H1 (cell line): Measurements from ENCODE around the gene BSCL2. TPM values are rescaled to one million over a fixed set of nuclear protein-coding genes. Genes with fewer than 3 reads are reported as not detected.

Source experiments
- CTCF ChIA-PET: fragments of 300-600 bp; sonication (Branson Sonifier 250); formaldehyde crosslinking; loops from one replicate; lab custom pipeline; 2021; ENCODE audit not compliant: partially characterized antibody; lab: Charles Lee
- POLR2A ChIA-PET: fragments of 300-600 bp; sonication (Branson Sonifier 250); formaldehyde crosslinking; loops from one replicate; lab custom pipeline; 2021; ENCODE audit warnings: inconsistent platforms; ENCODE audit not compliant: partially characterized antibody; lab: Charles Lee
- DNase-seq, 2 experiments: peaks; one replicate each; pipeline versions ENCODE4 v3.0.0 to v3.0.0-alpha.2; 2010 to 2022; ENCODE audit warnings: low spot score in 2 of 2, low read depth in 1 of 2, mixed read lengths in 1 of 2
- FAIRE-seq: peaks from 2 replicates; lab custom pipeline; 2011; peaks lifted over from hg19 to GRCh38; lab: Jason Lieb, UNC
- H2AFZ ChIP-seq: 2 replicates; pipeline ENCODE4 v1.8.1; 2012; ENCODE audit warnings: low read length, inconsistent platforms
- H2AK5ac ChIP-seq: 2 replicates; pipeline ENCODE4 v1.6.1; 2013; ENCODE audit warnings: low read depth, low read length
- H2BK120ac ChIP-seq: replicated peaks from 2 replicates; pipeline ENCODE3; 2013; ENCODE audit warnings: low read depth, low read length, inconsistent platforms
- H2BK12ac ChIP-seq: 2 replicates; pipeline ENCODE4 v1.6.1; 2013; ENCODE audit warnings: low read depth, low read length
- H2BK15ac ChIP-seq: 2 replicates; pipeline ENCODE4 v1.6.1; 2013; ENCODE audit warnings: low read length
- H2BK20ac ChIP-seq: 2 replicates; pipeline ENCODE4 v1.6.1; 2013; ENCODE audit warnings: low read length
- H2BK5ac ChIP-seq: 2 replicates; pipeline ENCODE4 v1.6.1; 2013; ENCODE audit warnings: low read depth, low read length
- H3K14ac ChIP-seq: 2 replicates; pipeline ENCODE4 v1.6.1; 2013; ENCODE audit warnings: inconsistent platforms; ENCODE audit not compliant: insufficient read length
- H3K18ac ChIP-seq: 2 replicates; pipeline ENCODE4 v1.6.1; 2013; ENCODE audit warnings: low read length; ENCODE audit errors: extremely low read depth
- H3K23ac ChIP-seq: 2 replicates; pipeline ENCODE4 v1.6.1; 2013; ENCODE audit warnings: inconsistent platforms; ENCODE audit not compliant: insufficient read length
- H3K23me2 ChIP-seq: 2 replicates; pipeline ENCODE4 v1.6.1; 2013; ENCODE audit warnings: low read depth, low read length
- H3K27ac ChIP-seq: 2 replicates; pipeline ENCODE4 v1.6.1; 2011; ENCODE audit warnings: low read depth, low read length, inconsistent platforms
- H3K27me3 ChIP-seq, 4 experiments: replicated peaks in 1 of 4; 1 replicate in 1 of 4; 2 replicates in 3 of 4; pipeline versions ENCODE4 v1.6.1 to v1.8.1; 2011 to 2013; ENCODE audit warnings: low read length in 3 of 4, mild to moderate bottlenecking in 3 of 4, inconsistent platforms in 2 of 4, mixed read lengths in 2 of 4, moderate library complexity in 1 of 4; ENCODE audit not compliant: control insufficient read depth in 3 of 4, insufficient read depth in 3 of 4; ENCODE audit errors: extremely low read depth in 1 of 4
- H3K36me3 ChIP-seq, 4 experiments: 2 replicates each; pipeline versions ENCODE4 v1.6.1 to v1.8.1; 2011 to 2013; ENCODE audit warnings: mild to moderate bottlenecking in 4 of 4, low read length in 3 of 4, moderate library complexity in 2 of 4, control low read depth in 1 of 4, inconsistent platforms in 1 of 4; ENCODE audit not compliant: insufficient read depth in 4 of 4, control insufficient read depth in 2 of 4
- H3K4ac ChIP-seq: replicated peaks from 2 replicates; pipeline ENCODE3; 2013; ENCODE audit warnings: low read length, low read depth, mixed read lengths, inconsistent platforms; ENCODE audit not compliant: insufficient read length
- H3K4me1 ChIP-seq, 4 experiments: replicated peaks in 1 of 4; 1 replicate in 1 of 4; 2 replicates in 3 of 4; pipeline versions ENCODE4 v1.6.1 to v1.8.1; 2011 to 2013; ENCODE audit warnings: low read length in 3 of 4, inconsistent platforms in 2 of 4, mixed read lengths in 1 of 4; ENCODE audit not compliant: insufficient read depth in 4 of 4, control insufficient read depth in 3 of 4
- H3K4me2 ChIP-seq, 2 experiments: 2 replicates each; pipeline versions ENCODE4 v1.6.1 to v1.8.1; 2011 to 2013; ENCODE audit warnings: low read depth in 2 of 2, low read length in 2 of 2, control low read depth in 1 of 2, inconsistent platforms in 1 of 2, mild to moderate bottlenecking in 1 of 2; ENCODE audit not compliant: insufficient read depth in 1 of 2
- H3K4me3 ChIP-seq, 4 experiments: fragments of 200-600, 300-600 bp in 1 of 4; sonication (generic), shearing (Covaris generic), sonication (Bioruptor Twin) in 1 of 4; 2 replicates each; pipeline versions ENCODE4 v1.5.1 to v1.8.1; 2011 to 2016; ENCODE audit warnings: low read length in 4 of 4, low read depth in 3 of 4, control low read depth in 2 of 4, inconsistent platforms in 2 of 4, mild to moderate bottlenecking in 2 of 4, mixed read lengths in 1 of 4, moderate library complexity in 1 of 4; ENCODE audit not compliant: insufficient read depth in 2 of 4; ENCODE audit errors: extremely low read depth in 1 of 4
- H3K56ac ChIP-seq: replicated peaks from 2 replicates; pipeline ENCODE3; 2013; ENCODE audit warnings: low read depth, mild to moderate bottlenecking, mixed read lengths, low read length, inconsistent platforms; ENCODE audit not compliant: insufficient read length
- H3K79me1 ChIP-seq: 2 replicates; pipeline ENCODE4 v1.6.1; 2013; ENCODE audit warnings: low read depth, low read length, control low read depth
- H3K79me2 ChIP-seq, 2 experiments: 2 replicates each; pipeline versions ENCODE4 v1.6.1 to v1.8.1; 2012 to 2013; ENCODE audit warnings: low read length in 2 of 2, mild to moderate bottlenecking in 2 of 2, inconsistent platforms in 1 of 2; ENCODE audit not compliant: insufficient read depth in 2 of 2, control insufficient read depth in 1 of 2
- H3K9ac ChIP-seq, 4 experiments: replicated peaks in 1 of 4; 1 replicate in 1 of 4; 2 replicates in 3 of 4; pipeline versions ENCODE4 v1.6.1 to v1.8.1; 2011 to 2013; ENCODE audit warnings: low read depth in 3 of 4, low read length in 3 of 4, control low read depth in 2 of 4, mild to moderate bottlenecking in 2 of 4, moderate library complexity in 2 of 4, inconsistent platforms in 1 of 4; ENCODE audit errors: extremely low read depth in 1 of 4
- H3K9me3 ChIP-seq, 2 experiments: 2 replicates each; pipeline versions ENCODE4 v1.6.1 to v1.8.1; 2012 to 2013; ENCODE audit warnings: mild to moderate bottlenecking in 2 of 2, moderate library complexity in 2 of 2, control low read depth in 1 of 2, inconsistent platforms in 1 of 2, low read depth in 1 of 2, low read length in 1 of 2, mixed read lengths in 1 of 2; ENCODE audit not compliant: insufficient read depth in 2 of 2
- H4K20me1 ChIP-seq, 2 experiments: replicated peaks in 1 of 2; 2 replicates each; pipeline versions ENCODE3 to v1.8.1; 2011 to 2013; ENCODE audit warnings: inconsistent platforms in 2 of 2, low read length in 2 of 2, mild to moderate bottlenecking in 1 of 2; ENCODE audit not compliant: insufficient read depth in 2 of 2, control insufficient read depth in 1 of 2
- H4K5ac ChIP-seq: 2 replicates; pipeline ENCODE4 v1.6.1; 2013; ENCODE audit warnings: low read length, low read depth, mixed read lengths, inconsistent platforms; ENCODE audit not compliant: insufficient read length
- H4K8ac ChIP-seq: 2 replicates; pipeline ENCODE4 v1.8.0; 2013; ENCODE audit warnings: mild to moderate bottlenecking, moderate library complexity, low read length, inconsistent platforms; ENCODE audit not compliant: insufficient read depth; ENCODE audit errors: extremely low read depth
- H4K91ac ChIP-seq: replicated peaks from 2 replicates; pipeline ENCODE3; 2013; ENCODE audit warnings: low read length, mixed read lengths, inconsistent platforms; ENCODE audit not compliant: insufficient read length
- BACH1 ChIP-seq: IDR thresholded peaks from 2 replicates; pipeline ENCODE4 v1.6.1; 2012; ENCODE audit warnings: low read length, improper control_type of control experiment
- MAFK ChIP-seq: IDR thresholded peaks from 2 replicates; pipeline ENCODE4 v1.6.1; 2012; ENCODE audit warnings: low read depth, mild to moderate bottlenecking, improper control_type of control experiment, low read length
- NRF1 ChIP-seq: IDR thresholded peaks from 2 replicates; pipeline ENCODE4 v1.6.1; 2011; ENCODE audit warnings: mild to moderate bottlenecking, low read depth, low read length, improper control_type of control experiment
- RAD21 ChIP-seq, 2 experiments: IDR thresholded peaks in 1 of 2; conservative IDR thresholded peaks in 1 of 2; 2 replicates each; pipeline ENCODE4 v1.6.1; 2011; ENCODE audit warnings: low read depth in 2 of 2, low read length in 2 of 2, improper control_type of control experiment in 1 of 2, inconsistent platforms in 1 of 2, mild to moderate bottlenecking in 1 of 2, moderate library complexity in 1 of 2
- SIN3A ChIP-seq, 2 experiments: IDR thresholded peaks in 1 of 2; conservative IDR thresholded peaks in 1 of 2; 2 replicates each; pipeline ENCODE4 v1.6.1; 2011 to 2012; ENCODE audit warnings: low read length in 2 of 2, improper control_type of control experiment in 1 of 2, low read depth in 1 of 2, mild to moderate bottlenecking in 1 of 2
- WGBS, 2 experiments: shearing (Covaris generic) in 1 of 2; methylation state at CpG; one replicate each; pipeline versions ENCODE4 v1.1.6 to v1.1.7; 2013 to 2015; ENCODE audit warnings: low lambda C conversion rate in 2 of 2, mixed read lengths in 2 of 2, inconsistent platforms in 1 of 2, low coverage in 1 of 2, missing lambda C conversion rate in 1 of 2; ENCODE audit not compliant: insufficient replicate concordance in 2 of 2, insufficient coverage in 1 of 2, insufficient read length in 1 of 2; ENCODE audit errors: extremely low coverage in 1 of 2, missing lambda C conversion rate in 1 of 2; 5-methylcytosine and 5-hydroxymethylcytosine counted together
- polyA plus RNA-seq, 7 experiments: library from polyadenylated mRNA; depleted of rRNA in 3 of 7; stranded (reverse) in 5 of 7; unstranded in 2 of 7; fragments of >200 nt in 5 of 7; fragments of 200-250 nt in 2 of 7; gene quantifications; 1 replicate in 5 of 7; 2 replicates in 1 of 7; 4 replicates in 1 of 7; pipeline versions ENCODE4 v1.2.1 to v1.2.3, GENCODE V29; 2011 to 2013; ENCODE audit warnings: missing spikeins in 2 of 7, mixed read lengths in 2 of 7
- total RNA-seq: library from RNA; stranded (reverse); fragmentation: NEBNext Ultra II Directional; extraction: Animal tissue kit (Norgen Biotek cat#: 25700); gene quantifications from 2 replicates; pipeline ENCODE4 v1.2.1, GENCODE V29; 2021
- TF ChIP-seq, protein P1 (sequence below): IDR thresholded peaks from 2 replicates; pipeline ENCODE4 v1.6.1; 2012; ENCODE audit warnings: inconsistent platforms
- TF ChIP-seq, protein P2 (sequence below): IDR thresholded peaks from 2 replicates; pipeline ENCODE4 v1.6.1; 2011; ENCODE audit warnings: low read depth, mild to moderate bottlenecking, low read length; ENCODE audit not compliant: insufficient read depth

Gene BSCL2
- total and polyA plus RNA-seq, 2 of the 8 experiments (the other 6 are each of a cell fraction or from before 2014, with no cell fraction given) = 59.5 to 264 TPM

DNA sequence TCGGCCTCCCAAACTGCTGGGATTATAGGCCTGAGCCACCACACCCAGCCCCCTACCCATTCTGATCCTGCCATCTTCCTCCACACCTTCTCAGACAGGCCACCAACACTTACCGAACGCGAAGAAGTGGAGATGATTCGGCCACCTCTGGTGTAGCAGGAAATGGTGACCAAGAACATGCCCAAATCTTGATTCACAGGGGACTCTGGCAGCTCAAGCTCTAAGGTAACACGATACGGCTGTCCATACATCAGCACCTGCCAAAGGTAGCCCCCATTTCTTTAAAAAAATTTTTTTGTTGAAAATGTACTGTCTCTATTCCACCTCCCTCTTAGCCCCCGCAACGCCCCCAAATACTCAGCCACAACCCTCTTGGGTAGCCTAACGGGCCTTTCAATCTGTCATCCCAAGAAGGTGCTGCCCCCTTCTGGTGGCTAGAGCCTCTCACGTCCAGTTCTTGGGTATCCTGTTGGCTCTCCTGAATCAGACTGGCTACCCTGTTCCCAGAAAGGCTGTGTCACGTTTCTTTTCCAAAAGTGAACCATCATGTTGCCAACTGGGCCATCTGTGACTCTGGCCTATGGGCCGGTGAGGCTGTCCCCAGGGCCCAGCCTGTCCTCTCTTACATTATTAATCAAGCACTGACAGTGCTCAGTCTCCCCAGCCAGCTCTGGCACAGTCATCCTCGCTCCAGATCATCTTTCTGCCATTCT is 12.6 kb downstream of the BSCL2 start:
- Histone ChIP-seq H3K14ac (no peak overlapping the region), H3K23ac (no peak overlapping the region), H3K27me3 (no peaks in the 10 kb centered on the region), H3K27ac (no peak overlapping the region), H2BK15ac (no peak overlapping the region), H2BK20ac (no peak overlapping the region), H4K5ac (no peak overlapping the region), H3K36me3 (peaks cover 11 to 29% (median 25%) of the 10 kb centered on the region in 4 experiments; a peak in 6 of 8 replicates), H3K9ac (no peak overlapping the region), H2AFZ (no peak overlapping the region), H2BK12ac (no peak overlapping the region), H3K4me1 (no peaks in the 10 kb centered on the region; a peak in 1 of 7 replicates), H2BK5ac (no peak overlapping the region), H3K79me1 (no peaks in the 10 kb centered on the region), H3K18ac (no peak overlapping the region), H3K4me2 (no peak overlapping the region), H3K9me3 (no peaks in the 10 kb centered on the region), H3K56ac (no peak overlapping the region), H2AK5ac (no peak overlapping the region), H4K8ac (peak overlapping the region; percentile 81; the same call in 1 of the 2 replicates), H4K20me1 (peaks cover 0 to 6% of the 10 kb centered on the region in 2 experiments), H3K4me3 (no peak overlapping the region), H3K79me2 (no peaks in the 10 kb centered on the region), H2BK120ac (no peak overlapping the region), H3K23me2 (no peaks in the 10 kb centered on the region), H4K91ac (no peak overlapping the region), H3K4ac (no peak overlapping the region)
- DNase-seq (peak in 1 of 2 experiments; percentile 87), FAIRE-seq (peak; percentile 75)
- CTCF ChIA-PET = interaction anchor here (0.8 to 10.3 kb wide), 25 partner anchors 9 to 300 kb away, joined by 3 to 114 read pairs (median 4); partner anchors contain the start of genes B3GAT3, C11orf98, CSKMT and TAF6L
- WGBS, 2 experiments = 77% methylated on average over 14 of the region's 14 CpGs; no CpG with 5 or more reads in 1 of the 2 experiments
- POLR2A ChIA-PET = interaction anchor here (0.7 to 61.4 kb wide), 5 partner anchors 11 to 123 kb away, joined by 3 to 2041 read pairs (median 4); partner anchors contain the start of genes BSCL2, C11orf98, CSKMT and EEF1G
- TF ChIP-seq, protein P1, sequence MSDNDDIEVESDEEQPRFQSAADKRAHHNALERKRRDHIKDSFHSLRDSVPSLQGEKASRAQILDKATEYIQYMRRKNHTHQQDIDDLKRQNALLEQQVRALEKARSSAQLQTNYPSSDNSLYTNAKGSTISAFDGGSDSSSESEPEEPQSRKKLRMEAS = no peak
- TF ChIP-seq MAFK (peak; percentile 47; the same call in 1 of the 2 replicates), SIN3A (conservative IDR thresholded peaks at IDR 0.05 in 1 of 2, IDR thresholded peaks at IDR 0.05 in 1 of 2; ENCODE audit: low read depth in 1 of 2, low read length in 2 of 2) (peak in 1 of 2 experiments; percentile 73; a peak in 2 of 4 replicates), RAD21 (IDR thresholded peaks at IDR 0.05 in 1 of 2, conservative IDR thresholded peaks at IDR 0.05 in 1 of 2; ENCODE audit: low read depth in 2 of 2, low read length in 2 of 2) (peak; percentile 72 to 84), NRF1 (no peak), BACH1 (peak; percentile 91)
- TF ChIP-seq, protein P2, sequence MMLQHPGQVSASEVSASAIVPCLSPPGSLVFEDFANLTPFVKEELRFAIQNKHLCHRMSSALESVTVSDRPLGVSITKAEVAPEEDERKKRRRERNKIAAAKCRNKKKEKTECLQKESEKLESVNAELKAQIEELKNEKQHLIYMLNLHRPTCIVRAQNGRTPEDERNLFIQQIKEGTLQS = no peak
